ENCODE results near the gene TUT7.
"Not testable (repeated sequence)": the region's sequence is repeated elsewhere in the genome, so short reads cannot be mapped to it uniquely, and the experiment has no call there.

TUT7 gene

DNA sequence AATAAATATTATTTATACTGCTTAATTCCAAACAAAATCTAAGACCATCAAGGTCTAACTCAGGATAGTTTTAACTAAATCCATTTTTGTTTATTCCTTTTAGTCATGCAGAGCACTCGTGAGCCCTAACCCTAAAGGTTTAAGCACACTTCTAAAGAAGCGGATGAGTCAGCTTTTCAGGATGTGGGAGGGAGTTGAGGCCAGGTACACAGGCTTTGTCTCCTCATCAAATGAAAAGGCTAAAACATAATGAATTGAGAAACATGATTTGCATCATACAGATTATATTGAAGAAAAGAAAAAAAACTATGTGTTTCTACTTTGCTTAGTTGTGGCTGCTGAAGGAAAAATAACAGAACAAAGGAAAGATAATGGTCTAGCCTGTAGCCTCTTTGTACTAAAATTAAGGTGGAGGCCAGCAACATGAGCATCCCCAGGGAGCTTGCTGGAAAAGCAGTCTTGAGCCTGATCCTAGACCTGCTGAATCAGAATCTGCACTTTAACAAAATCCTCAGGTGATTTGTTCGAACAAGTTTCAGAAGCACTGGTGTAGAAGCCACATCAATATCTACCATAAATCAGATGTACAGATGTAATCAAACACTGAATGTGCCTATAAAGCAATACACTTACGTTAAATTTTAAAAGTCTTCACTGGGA lies 50.8 kb downstream of the TUT7 start:
- peak; percentile 65 for DNase-seq (ENCODE audit: low read depth)

- DNase-seq (ENCODE audit: low read depth), result no peak
These were observed 52.5 kb downstream of the TUT7 start for GRCh38 chr9:86301686-86302085.

DNA sequence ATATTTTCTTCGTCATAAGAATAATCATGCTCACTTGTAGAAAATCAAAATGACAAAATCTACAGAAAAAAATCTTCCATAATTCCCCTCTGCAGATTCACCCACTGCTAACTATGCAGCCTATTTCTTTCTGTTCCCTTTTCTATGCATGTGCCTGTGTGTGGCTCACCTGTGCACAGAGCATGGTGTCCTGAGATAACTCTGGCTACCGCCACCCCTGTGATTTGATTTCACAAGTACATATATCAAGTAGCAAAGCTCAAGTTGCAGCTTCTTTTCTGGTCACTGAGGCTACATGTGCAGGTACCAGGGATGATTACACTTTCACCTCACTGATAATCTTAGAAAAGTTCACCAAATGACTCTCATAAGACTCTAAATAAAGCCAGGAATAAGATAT lies 53.5 kb downstream of the TUT7 start:
- no peak for DNase-seq (ENCODE audit: low read depth)

DNA sequence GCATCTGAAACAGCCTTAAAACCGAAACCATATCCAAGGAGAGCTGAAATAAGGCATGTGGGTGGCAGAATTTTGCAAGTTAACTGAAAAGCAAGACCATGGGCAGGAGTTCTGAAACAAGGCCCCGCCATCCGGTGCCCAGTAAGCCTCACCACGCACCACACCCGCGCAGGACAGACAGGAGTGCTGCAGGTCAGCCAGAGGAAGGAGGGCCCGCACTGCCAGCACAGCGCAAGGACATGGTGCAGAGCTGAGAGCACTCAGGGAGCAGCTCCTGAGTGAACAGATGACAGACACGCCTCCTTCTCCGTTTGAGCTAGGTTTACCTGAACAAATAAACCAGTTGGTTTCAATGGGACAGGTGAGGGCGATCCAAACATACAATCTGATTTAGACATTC lies 55.3 kb downstream of the TUT7 start:
- no peak for DNase-seq (ENCODE audit: low read depth)

- DNase-seq (ENCODE audit: low read depth), result not testable (repeated sequence)
These were observed 63.9 kb downstream of the TUT7 start for GRCh38 chr9:86290341-86290740.

DNA sequence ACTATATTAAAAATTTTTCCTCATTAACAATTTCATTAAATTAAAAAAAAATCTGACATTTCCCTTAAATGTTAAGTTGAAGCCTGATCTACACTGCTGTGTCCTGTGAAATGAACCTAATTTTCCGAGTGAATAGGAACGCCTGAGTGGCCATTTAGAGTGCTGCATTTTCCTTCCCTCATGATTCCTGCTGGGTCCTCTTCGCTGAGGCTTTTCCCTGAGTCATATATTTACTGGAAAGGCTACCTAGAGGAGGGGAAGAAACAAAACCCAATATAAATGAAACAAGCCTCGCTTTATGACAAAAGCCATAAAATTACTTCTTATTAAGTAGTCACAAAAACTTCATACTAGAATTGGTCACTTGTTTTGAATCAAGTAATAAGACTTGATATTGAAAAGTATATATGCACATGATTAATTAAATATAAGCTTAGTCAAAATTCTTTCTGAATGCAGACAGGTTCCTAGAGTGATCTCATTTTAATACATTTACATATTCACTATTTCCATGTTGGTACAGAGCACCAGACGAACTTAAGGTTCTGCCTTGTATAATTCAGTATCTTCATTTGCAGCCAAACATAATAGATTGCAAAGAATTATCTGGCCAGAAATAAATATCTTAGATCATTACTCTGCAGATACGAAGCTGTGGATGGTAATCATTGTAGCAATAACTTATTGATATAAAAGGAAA lies 65.6 kb downstream of the TUT7 start:
- no peak for DNase-seq (ENCODE audit: low read depth)

- no peak for DNase-seq (ENCODE audit: low read depth)
These were observed 67.2 kb downstream of the TUT7 start for GRCh38 chr9:86287013-86287412.

DNA sequence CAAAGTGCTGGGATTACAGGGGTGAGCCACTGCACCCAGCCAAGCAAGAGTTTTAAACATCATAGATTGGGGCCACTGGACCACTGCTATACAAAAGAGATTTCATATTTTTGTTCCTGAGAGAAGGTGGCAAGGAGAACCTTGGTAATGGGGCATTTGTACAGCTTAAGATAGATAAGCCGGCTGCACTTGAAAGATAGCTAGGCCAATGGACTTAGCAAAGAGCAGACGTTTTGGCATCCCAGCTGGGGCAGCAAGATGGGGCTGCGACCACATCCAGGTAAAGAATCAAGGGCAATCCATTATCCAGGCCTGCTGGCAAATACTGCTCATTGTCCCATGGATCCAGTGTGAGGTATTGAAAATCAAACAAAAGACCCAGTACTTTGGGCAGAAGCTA lies 67.9 kb downstream of the TUT7 start:
- no peak for DNase-seq (ENCODE audit: low read depth)

DNA sequence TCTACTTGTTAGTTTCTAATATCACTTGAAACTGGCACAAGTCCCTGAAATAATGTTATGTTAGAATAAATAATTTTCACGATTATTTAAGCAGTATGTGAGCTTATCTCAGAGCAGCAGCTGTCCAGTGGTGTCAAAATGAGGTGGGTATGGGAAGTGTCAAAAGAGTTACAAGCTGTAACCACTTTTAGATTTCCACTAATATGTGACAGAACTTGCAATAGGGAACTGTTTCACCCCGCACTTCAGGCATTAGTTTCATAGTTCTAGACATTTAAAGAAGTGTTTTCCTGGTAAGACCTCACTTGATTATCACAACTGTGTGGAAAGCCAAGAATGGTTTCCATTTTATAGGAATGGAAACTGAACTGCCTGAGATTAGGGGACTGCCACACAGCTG lies 68.9 kb downstream of the TUT7 start:
- DNase-seq (ENCODE audit: low read depth), result no peak

DNA sequence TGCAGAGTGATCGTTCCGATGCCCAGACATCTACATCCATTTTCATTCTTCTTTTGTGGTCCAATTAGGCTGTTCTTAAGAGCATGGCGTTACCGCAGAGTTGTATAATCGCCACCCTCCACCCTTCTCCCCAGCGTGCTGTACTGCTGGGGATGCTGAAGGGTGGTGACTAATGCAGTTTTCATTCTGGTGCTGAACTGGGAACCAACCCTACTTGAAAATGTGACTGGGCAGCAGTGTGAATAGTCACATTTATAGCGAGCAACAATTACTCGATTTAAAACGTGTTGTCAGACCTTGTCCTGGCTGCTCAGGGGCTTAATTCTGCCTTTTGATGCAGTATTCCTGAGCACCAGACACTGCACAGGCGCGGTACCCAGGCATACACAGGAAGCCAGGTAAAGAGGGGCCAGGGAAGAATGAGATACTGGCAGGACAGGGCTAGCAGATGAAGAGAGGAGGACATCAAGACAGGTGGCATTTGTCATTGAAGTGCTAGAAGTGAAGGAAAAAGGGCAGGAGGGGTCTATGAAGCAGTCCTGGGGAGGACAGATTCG lies 71.2 kb downstream of the TUT7 start:
- no peak for DNase-seq (ENCODE audit: low read depth)

DNA sequence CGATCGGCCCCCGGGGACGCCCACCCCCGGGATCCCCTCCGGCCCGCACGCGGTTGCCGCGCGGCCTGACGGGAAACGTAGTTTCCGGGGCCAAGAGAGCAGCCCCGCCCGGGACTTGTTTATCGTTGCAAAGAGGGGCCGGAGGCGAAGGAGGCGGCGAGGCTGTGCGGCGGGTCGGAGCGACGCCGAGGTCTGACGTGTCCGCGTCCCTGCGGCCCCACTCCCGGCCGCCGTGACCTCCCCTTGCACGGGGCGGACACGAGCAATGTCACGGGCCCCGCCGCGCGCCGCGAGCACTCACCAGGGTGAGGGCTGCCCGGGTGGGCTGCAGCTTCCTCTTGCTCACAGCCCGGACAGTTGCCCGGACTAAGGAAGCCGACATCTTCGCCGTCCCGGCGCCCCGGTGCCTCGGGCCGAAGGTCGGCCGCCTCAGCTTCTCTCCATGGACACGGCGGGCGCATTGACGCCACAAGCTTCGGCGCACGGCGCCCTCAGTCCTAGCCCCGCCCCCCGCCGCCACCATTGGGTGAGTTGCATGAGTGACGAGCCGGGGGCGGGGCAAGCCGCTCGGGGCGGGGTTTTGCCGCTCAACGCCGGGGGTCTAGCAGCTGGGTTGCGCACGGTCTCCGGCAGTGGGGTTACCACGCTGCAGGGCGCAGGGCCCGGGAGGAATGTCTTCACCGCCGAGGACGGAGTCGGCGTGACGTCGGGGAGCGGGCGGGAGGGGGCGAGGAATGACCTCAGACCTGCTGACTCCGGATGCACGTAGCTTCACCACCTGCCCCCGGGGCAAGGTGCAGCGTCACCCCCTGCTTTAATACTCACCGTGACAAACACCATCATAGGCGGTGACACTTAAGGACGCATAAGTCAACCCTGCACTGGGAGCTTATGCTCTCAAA lies 71.9 kb downstream of the TUT7 start, which contains the start of gene ISCA1:
ISCA1 (minus strand) TSS at position 462 of the 902 bp plus-strand sequence; CDS start at position 382, 80 bp downstream.
- DNase-seq (ENCODE audit: low read depth), result peak; percentile 96

DNA sequence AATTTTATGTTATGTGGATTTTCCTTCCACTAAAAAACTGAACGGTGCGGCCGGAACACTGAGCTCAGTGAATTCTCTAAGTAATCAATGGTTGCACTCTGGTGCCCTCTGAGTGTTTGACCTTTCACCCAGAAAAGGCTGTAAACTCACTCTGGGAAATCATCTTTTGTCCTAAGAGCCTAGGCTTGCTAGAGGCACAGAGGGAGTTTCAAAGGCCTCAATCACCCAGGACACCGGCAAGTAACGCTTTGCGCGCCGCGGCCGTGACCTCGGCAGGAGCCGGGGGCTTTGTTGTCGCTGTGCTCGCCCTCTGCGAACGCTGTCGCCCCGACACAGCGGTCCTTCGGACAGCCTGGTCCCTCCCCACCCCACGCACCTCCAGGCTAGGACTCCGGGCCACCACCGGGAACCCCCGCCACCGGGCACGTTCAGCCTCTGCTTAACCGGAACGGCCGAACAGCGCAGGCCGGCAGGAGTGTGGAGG lies 72.6 kb downstream of the TUT7 start:
- DNase-seq (ENCODE audit: low read depth), result no peak

DNA sequence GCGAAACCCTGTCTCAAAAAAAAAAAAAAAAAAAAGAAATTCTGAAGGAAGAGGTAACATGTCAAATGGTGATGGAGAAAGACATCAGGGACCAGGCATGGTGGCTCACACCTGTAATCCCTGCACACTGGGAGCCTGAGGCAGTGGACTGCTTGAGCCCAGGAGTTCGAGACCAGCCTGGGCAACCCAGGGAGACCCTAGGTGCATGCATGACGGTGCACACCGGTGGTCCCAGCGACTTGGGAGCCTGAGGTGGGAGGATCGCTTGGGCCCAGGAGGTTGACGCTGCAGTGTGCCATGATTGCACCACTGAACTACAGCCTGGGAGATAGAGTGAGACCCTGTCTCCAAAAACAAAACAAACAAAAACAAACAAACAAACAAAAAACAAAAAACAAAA lies 73.6 kb downstream of the TUT7 start:
- DNase-seq (ENCODE audit: low read depth), result no peak

GRCh38 chr9:86279839-86280238 lies 74.4 kb downstream of the TUT7 start:
- DNase-seq (ENCODE audit: low read depth), result no peak

DNA sequence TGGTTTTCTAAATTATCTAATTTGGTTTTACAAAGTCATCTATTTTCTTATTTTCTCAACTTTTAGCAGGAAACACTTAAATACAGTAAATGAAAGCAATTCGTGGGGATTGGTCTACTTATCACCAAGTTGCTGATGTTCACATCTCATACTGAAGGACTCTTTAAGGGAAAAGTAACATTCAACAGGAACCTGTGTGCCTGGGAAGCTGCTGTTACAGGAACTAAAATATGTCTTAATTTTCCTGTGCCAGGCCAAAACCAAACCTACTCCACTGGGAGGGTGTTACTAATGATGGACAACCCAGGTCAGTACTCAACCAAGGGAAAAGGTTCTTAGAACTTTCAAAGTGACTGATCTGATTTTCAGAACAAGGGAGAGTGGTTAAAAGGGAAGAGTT lies 77.1 kb downstream of the TUT7 start:
- DNase-seq (ENCODE audit: low read depth), result no peak

DNA sequence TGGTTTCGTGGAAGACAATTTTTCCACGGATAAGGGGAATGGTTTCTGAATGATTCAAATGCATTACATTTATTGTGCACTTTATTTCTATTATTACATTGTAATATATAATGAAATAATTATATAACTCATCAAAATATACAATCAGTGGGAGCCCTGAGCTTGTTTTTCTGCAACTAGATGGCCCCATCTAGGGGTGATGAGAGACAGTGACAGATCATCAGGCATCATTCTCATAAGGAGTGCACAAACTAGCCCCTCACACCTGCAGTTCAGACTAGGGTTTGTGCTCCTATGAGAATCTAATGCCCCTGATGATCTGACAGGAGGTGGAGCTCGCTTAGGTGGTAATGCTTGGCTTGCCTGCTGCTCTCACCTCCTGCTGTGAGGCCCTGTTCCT lies 78.2 kb downstream of the TUT7 start:
- no peak for DNase-seq (ENCODE audit: low read depth)

GRCh38 chr9:86274821-86275643 lies 79.2 kb downstream of the TUT7 start:
- no peak for DNase-seq (ENCODE audit: low read depth)

DNA sequence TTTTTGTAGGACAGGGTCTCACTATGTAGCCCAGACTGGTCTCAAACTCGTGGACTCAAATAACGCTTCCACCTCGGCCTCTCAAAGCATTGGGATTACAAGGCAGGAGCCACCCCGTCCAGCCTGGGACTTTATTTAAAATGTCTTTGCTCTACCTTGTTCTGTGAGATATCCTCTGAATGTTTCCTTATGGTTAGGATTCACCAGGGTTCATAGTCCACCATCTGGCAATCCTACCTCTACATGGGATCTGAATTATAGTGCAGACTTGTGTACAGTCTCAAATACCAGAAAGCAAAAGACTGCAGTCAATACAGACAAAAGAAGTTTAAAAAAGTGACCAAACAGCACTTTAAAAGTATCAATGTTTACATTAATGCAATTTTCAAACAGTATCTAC lies 82.0 kb downstream of the TUT7 start:
- DNase-seq (ENCODE audit: low read depth), result no peak

- no peak for DNase-seq (ENCODE audit: low read depth)
These were observed 90.3 kb downstream of the TUT7 start for GRCh38 chr9:86263876-86264275.

DNA sequence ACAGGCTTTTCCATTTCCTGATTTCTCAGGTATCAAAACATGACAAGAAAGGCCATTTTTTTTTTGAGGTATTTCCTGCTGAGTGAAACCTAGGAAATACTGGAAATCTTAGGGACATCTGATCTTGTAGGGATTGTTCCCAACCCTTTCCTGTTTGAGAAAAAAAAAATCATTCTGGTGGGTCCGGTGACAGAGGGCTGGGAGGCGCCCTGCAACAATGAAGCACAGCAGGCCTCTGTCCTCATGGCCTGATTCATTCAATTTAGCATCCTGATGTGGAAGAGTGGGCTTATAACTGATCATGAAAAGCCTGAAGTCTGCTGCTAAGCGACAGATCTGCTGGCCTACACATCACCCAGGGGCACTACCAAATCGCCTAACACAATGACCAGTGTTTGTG lies 91.7 kb downstream of the TUT7 start:
- DNase-seq (ENCODE audit: low read depth), result no peak

GRCh38 chr9:86259557-86259956 lies 94.7 kb downstream of the TUT7 start, which contains the start of gene C9orf153:
C9orf153 (minus strand) TSS chr9:86259657; CDS start chr9:86229603, 30,054 bp downstream.
- no peak for DNase-seq (ENCODE audit: low read depth)
